VCaP (cell line): Measurements from ENCODE around the gene KDM2B.
A peak's percentile ranks its signal among the peaks of the same experiment; 100 is the strongest.

Experiments used
- H3K27ac ChIP-seq: fragments of 450-650 bp; 2 replicates; pipeline ENCODE4 v1.5.1; 2017
- CTCF ChIP-seq: fragments of 450-650 bp; conservative IDR thresholded peaks from 2 replicates; pipeline ENCODE4 v1.5.1; 2017; ENCODE audit warnings: mild to moderate bottlenecking, moderate library complexity

KDM2B gene

GRCh38 chr12:121446750-121447149 lies 134.1 kb downstream of the KDM2B start:
- no peak for TF ChIP-seq CTCF
- no peak overlapping the region for H3K27ac ChIP-seq

GRCh38 chr12:121444842-121445202 lies 136.0 kb downstream of the KDM2B start:
- H3K27ac ChIP-seq = no peak overlapping the region
- no peak for TF ChIP-seq CTCF

- TF ChIP-seq CTCF = no peak
- 0 out of 2 replicates have a peak overlapping the region, but pooled peaks have one; percentile 38 for H3K27ac ChIP-seq
Observed at GRCh38 chr12:121443911-121444841, 136.6 kb downstream of the KDM2B start.

- H3K27ac ChIP-seq = peak overlapping the region; percentile 38; the same call in 1 of the 2 replicates
Observed at GRCh38 chr12:121443193-121443870, 137.5 kb downstream of the KDM2B start.

GRCh38 chr12:121442028-121442948 lies 138.5 kb downstream of the KDM2B start:
- H3K27ac ChIP-seq = peak overlapping the region; percentile 38; the same call in 1 of the 2 replicates
- TF ChIP-seq CTCF = no peak

More at GRCh38 chr12:121443193-121443870, 137.5 kb downstream of the KDM2B start:
- peak; percentile 99 for TF ChIP-seq CTCF

GRCh38 chr12:121441555-121441954 lies 139.3 kb downstream of the KDM2B start:
- H3K27ac ChIP-seq = no peak overlapping the region
- peak; percentile 65 for TF ChIP-seq CTCF
